Caki2 (cell line): Measurements from ENCODE around the gene USP28. TPM values are rescaled to one million over a fixed set of nuclear protein-coding genes. Genes with fewer than 3 reads are reported as not detected.
"Not testable (repeated sequence)": the region's sequence is repeated elsewhere in the genome, so short reads cannot be mapped to it uniquely, and the experiment has no call there.

Experiments
- DNase-seq: peaks from one replicate; pipeline ENCODE4 v3.0.0-alpha.2; 2015; ENCODE audit warnings: low read depth
- in situ Hi-C: cut with HindIII; loops from 2 replicates; pipeline ENCODE4 v1.10.0; 2016; ENCODE audit warnings: low sequenced_read_pairs, low pct_unique_long_range_greater_than_20kb, mixed read lengths
- total RNA-seq: library from RNA; depleted of rRNA; stranded (reverse); fragments of >200 nt; shearing (Covaris generic); gene quantifications from 2 replicates; pipeline ENCODE4 v1.2.3, GENCODE V29; 2014; ENCODE audit warnings: low replicate concordance

USP28 gene
- total RNA-seq, 1 experiment from 2014 or later: 16.8 TPM

- no peak for DNase-seq
- in situ Hi-C loops: no loop called here
Observed at GRCh38 chr11:113802621-113803020, 72.8 kb downstream of the USP28 start.

- in situ Hi-C loops: no loop called here
Observed at GRCh38 chr11:113796663-113797259, 78.6 kb downstream of the USP28 start.

GRCh38 chr11:113789675-113790320 lies 85.6 kb downstream of the USP28 start:
- in situ Hi-C loops: no loop called here
- DNase-seq: no peak

More at GRCh38 chr11:113796663-113797259, 78.6 kb downstream of the USP28 start:
- DNase-seq: peak; percentile 19

- DNase-seq, in situ Hi-C loops: not testable (repeated sequence)
Observed at GRCh38 chr11:113789016-113789415, 86.4 kb downstream of the USP28 start.

GRCh38 chr11:113782134-113782533 lies 93.2 kb downstream of the USP28 start:
- in situ Hi-C loops: no loop called here
- DNase-seq: no peak

GRCh38 chr11:113781682-113782081 lies 93.7 kb downstream of the USP28 start:
- DNase-seq: no peak
- in situ Hi-C loops: no loop called here

GRCh38 chr11:113779496-113779895 lies 95.9 kb downstream of the USP28 start, which contains the start of gene CLDN25:
Gene CLDN25, plus strand, starts transcription at chr11:113779796. Its CDS starts 0 bp downstream, at chr11:113779796.
- in situ Hi-C loops: no loop called here
- DNase-seq: no peak

- peak; percentile 44 for DNase-seq
- in situ Hi-C loops: no loop called here
Observed at GRCh38 chr11:113778111-113778910, 97.1 kb downstream of the USP28 start.

GRCh38 chr11:113774174-113774503 lies 101.2 kb downstream of the USP28 start:
- no peak for DNase-seq
- in situ Hi-C loops: no loop called here

GRCh38 chr11:113773416-113774173 lies 101.8 kb downstream of the USP28 start, which contains the start of gene ZW10:
Gene ZW10, minus strand, starts transcription at chr11:113773692. Its CDS starts 26 bp downstream, at chr11:113773666.
- DNase-seq: peak; percentile 89
- in situ Hi-C loops: no loop called here

- no peak for DNase-seq
- in situ Hi-C loops: no loop called here
Observed at GRCh38 chr11:113773092-113773415, 102.3 kb downstream of the USP28 start.

- no peak for DNase-seq
- in situ Hi-C loops: no loop called here
Observed at GRCh38 chr11:113771964-113772363, 103.4 kb downstream of the USP28 start.

GRCh38 chr11:113764527-113765219 lies 110.7 kb downstream of the USP28 start:
- DNase-seq: no peak
- in situ Hi-C loops: no loop called here

GRCh38 chr11:113763040-113763439 lies 112.3 kb downstream of the USP28 start:
- DNase-seq, in situ Hi-C loops: not testable (repeated sequence)

- in situ Hi-C loops: no loop called here
- DNase-seq: no peak
Observed at GRCh38 chr11:113760241-113760640, 115.1 kb downstream of the USP28 start.

- in situ Hi-C loops: no loop called here
- DNase-seq: no peak
Observed at GRCh38 chr11:113752932-113753331, 122.4 kb downstream of the USP28 start.
